Skeletal muscle cell (primary cell): Measurements from ENCODE around the gene ANKRD13C.

Experiments
- DNase-seq: peaks from one replicate; pipeline ENCODE4 v3.0.0-alpha.2; 2010; ENCODE audit warnings: low read depth
- H3K4me3 ChIP-seq: 2 replicates; pipeline ENCODE4 v1.5.1; 2011; ENCODE audit warnings: low read depth, mild to moderate bottlenecking, control low read depth, low read length, moderate library complexity

The ANKRD13C gene

GRCh38 chr1:70227439-70227838 is 127.1 kb downstream of the ANKRD13C start:
- no peak for DNase-seq
- no peak overlapping the region for H3K4me3 ChIP-seq

GRCh38 chr1:70224954-70225353 is 129.6 kb downstream of the ANKRD13C start:
- DNase-seq: no peak
- no peak overlapping the region for H3K4me3 ChIP-seq

GRCh38 chr1:70222716-70223235 is 131.7 kb downstream of the ANKRD13C start:
- no peak for DNase-seq
- peak overlapping the region; percentile 77 for H3K4me3 ChIP-seq

- DNase-seq: peak; percentile 81
- H3K4me3 ChIP-seq: peak within 1 kb of the TSS; percentile 77
Observed at GRCh38 chr1:70221238-70222121, 133.0 kb downstream of the ANKRD13C start, which contains the start of gene SRSF11. Gene SRSF11 (plus strand): TSS chr1:70221380. CDS start chr1:70221637, 257 bp downstream.

- no peak for DNase-seq
- H3K4me3 ChIP-seq: peak overlapping the region; percentile 77
Observed at GRCh38 chr1:70220517-70221237, 133.8 kb downstream of the ANKRD13C start.

- DNase-seq: no peak
Observed at GRCh38 chr1:70220015-70220414, 134.5 kb downstream of the ANKRD13C start.

GRCh38 chr1:70211541-70211940 is 143.0 kb downstream of the ANKRD13C start:
- no peak for DNase-seq
- no peak overlapping the region for H3K4me3 ChIP-seq

More at GRCh38 chr1:70220015-70220414, 134.5 kb downstream of the ANKRD13C start:
- H3K4me3 ChIP-seq: no peak overlapping the region

GRCh38 chr1:70210820-70211219 is 143.7 kb downstream of the ANKRD13C start:
- no peak overlapping the region for H3K4me3 ChIP-seq
- DNase-seq: no peak
